Measurements from ENCODE around the gene DOCK4. TPM values are rescaled to one million over a fixed set of nuclear protein-coding genes. Genes with fewer than 3 reads are reported as not detected.

Gene DOCK4
- total RNA-seq, 1 experiment from 2014 or later, result 3.4 TPM

- Mint-ChIP-seq H3K4me1 (ENCODE audit: low read depth, unreplicated experiment) (no peaks in the 10 kb centered on the region), H3K36me3 (ENCODE audit: insufficient read depth, unreplicated experiment) (no peaks in the 10 kb centered on the region), H3K27me3 (ENCODE audit: unreplicated experiment) (no peaks in the 10 kb centered on the region), H3K9me3 (ENCODE audit: low read depth, unreplicated experiment) (peaks cover 2% of the 10 kb centered on the region), H3K27ac (ENCODE audit: unreplicated experiment) (no peak overlapping the region), H3K4me3 (ENCODE audit: low read depth, unreplicated experiment) (no peak overlapping the region)
- BruUV-seq (replicated peaks), result no TSS peak
- intact Hi-C loops (cut with micrococcal nuclease; ENCODE audit: unreplicated experiment), result no loop called here
- TF ChIP-seq CTCF (IDR thresholded peaks at IDR 0.05; ENCODE audit: unreplicated experiment), result no peak
- DNase-seq, result no peak
- CTCF ChIA-PET, result no interaction called here
These were observed 433.5 kb downstream of the DOCK4 start for GRCh38 chr7:111772716-111773115.

GRCh38 chr7:111771638-111772037 lies 434.6 kb downstream of the DOCK4 start:
- no TSS peak for BruUV-seq (replicated peaks)
- Mint-ChIP-seq H3K27me3 (ENCODE audit: unreplicated experiment) (no peaks in the 10 kb centered on the region), H3K36me3 (ENCODE audit: insufficient read depth, unreplicated experiment) (no peaks in the 10 kb centered on the region), H3K4me3 (ENCODE audit: low read depth, unreplicated experiment) (no peak overlapping the region), H3K27ac (ENCODE audit: unreplicated experiment) (no peak overlapping the region), H3K9me3 (ENCODE audit: low read depth, unreplicated experiment) (peaks cover 2% of the 10 kb centered on the region), H3K4me1 (ENCODE audit: low read depth, unreplicated experiment) (no peaks in the 10 kb centered on the region)
- intact Hi-C loops (cut with micrococcal nuclease; ENCODE audit: unreplicated experiment), result no loop called here
- CTCF ChIA-PET, result no interaction called here
- no peak for TF ChIP-seq CTCF (IDR thresholded peaks at IDR 0.05; ENCODE audit: unreplicated experiment)
- no peak for DNase-seq

GRCh38 chr7:111770116-111770515 lies 436.1 kb downstream of the DOCK4 start:
- H3K27ac Mint-ChIP-seq (ENCODE audit: unreplicated experiment), result no peak overlapping the region
- no TSS peak for BruUV-seq (replicated peaks)
- H3K9me3 Mint-ChIP-seq (ENCODE audit: low read depth, unreplicated experiment), result peaks cover 2% of the 10 kb centered on the region
- no peak overlapping the region for H3K4me3 Mint-ChIP-seq (ENCODE audit: low read depth, unreplicated experiment)
- no peaks in the 10 kb centered on the region for H3K36me3 Mint-ChIP-seq (ENCODE audit: insufficient read depth, unreplicated experiment)
- no peak for DNase-seq
- intact Hi-C loops (cut with micrococcal nuclease; ENCODE audit: unreplicated experiment), result no loop called here
- CTCF ChIA-PET, result no interaction called here
- H3K27me3 Mint-ChIP-seq (ENCODE audit: unreplicated experiment), result no peaks in the 10 kb centered on the region
- no peak for TF ChIP-seq CTCF (IDR thresholded peaks at IDR 0.05; ENCODE audit: unreplicated experiment)
- no peaks in the 10 kb centered on the region for H3K4me1 Mint-ChIP-seq (ENCODE audit: low read depth, unreplicated experiment)

GRCh38 chr7:111765751-111766643 lies 440.2 kb downstream of the DOCK4 start:
- BruUV-seq (replicated peaks), result no TSS peak
- Mint-ChIP-seq H3K27ac (ENCODE audit: unreplicated experiment) (no peak overlapping the region), H3K9me3 (ENCODE audit: low read depth, unreplicated experiment) (no peaks in the 10 kb centered on the region), H3K4me1 (ENCODE audit: low read depth, unreplicated experiment) (no peaks in the 10 kb centered on the region), H3K27me3 (ENCODE audit: unreplicated experiment) (no peaks in the 10 kb centered on the region), H3K36me3 (ENCODE audit: insufficient read depth, unreplicated experiment) (no peaks in the 10 kb centered on the region), H3K4me3 (ENCODE audit: low read depth, unreplicated experiment) (no peak overlapping the region)
- DNase-seq, result no peak
- no peak for TF ChIP-seq CTCF (IDR thresholded peaks at IDR 0.05; ENCODE audit: unreplicated experiment)
- intact Hi-C loops (cut with micrococcal nuclease; ENCODE audit: unreplicated experiment), result no loop called here
- CTCF ChIA-PET, result interaction anchor here (1.4 to 1.6 kb wide), 2 partner anchors 25 to 89 kb away, joined by 3 to 5 read pairs; no protein-coding TSS in a partner anchor

Measured in Calu3 (cell line).